IMR-90 (cell line): Measurements from ENCODE around the gene COL12A1. TPM values are rescaled to one million over a fixed set of nuclear protein-coding genes. Genes with fewer than 3 reads are reported as not detected.

ENCODE experiments used
- ATAC-seq: fragments of 200-7000 bp; cut with Tn5 transposase; 2 replicates; pipeline ENCODE4 v1.9.1; 2020; ENCODE audit warnings: low read depth, mild to moderate bottlenecking, moderate library complexity
- BruUV-seq: library from RNA; stranded (reverse); fragments of 400-500 nt; replicated peaks from 2 replicates; lab custom pipeline; 2021; lab: Mats Ljungman, UMichigan
- CTCF ChIA-PET: fragments of 300-600 bp; formaldehyde crosslinking; extraction: SDS; loops from one replicate; lab custom pipeline; 2021; ENCODE audit warnings: antibody characterized with exemption; lab: Yijun Ruan, JAX
- POLR2A ChIA-PET: fragments of 300-600 bp; sonication (Branson Sonifier 250); formaldehyde crosslinking; loops from one replicate; lab custom pipeline; 2022; ENCODE audit warnings: antibody characterized with exemption; ENCODE audit not compliant: unreplicated experiment; lab: Charles Lee
- DNase-seq: peaks from one replicate; pipeline ENCODE4 v3.0.0; 2013
- H2AFZ ChIP-seq: replicated peaks from 2 replicates; pipeline ENCODE3; 2013; ENCODE audit warnings: low read length, mild to moderate bottlenecking; ENCODE audit not compliant: poor library complexity
- H2AK5ac ChIP-seq: 2 replicates; pipeline ENCODE4 v1.6.1; 2013; ENCODE audit warnings: low read depth, low read length, inconsistent platforms
- H2AK9ac ChIP-seq: replicated peaks from 2 replicates; pipeline ENCODE3; 2013; ENCODE audit warnings: mild to moderate bottlenecking, low read depth, low read length, moderate library complexity; ENCODE audit not compliant: poor library complexity
- H2BK120ac ChIP-seq: 2 replicates; pipeline ENCODE4 v1.6.1; 2013; ENCODE audit warnings: low read depth, low read length, inconsistent platforms
- H2BK15ac ChIP-seq: 3 replicates; pipeline ENCODE4 v1.6.1; 2013; ENCODE audit warnings: low read depth, low read length, inconsistent platforms
- H2BK20ac ChIP-seq: 2 replicates; pipeline ENCODE4 v1.6.1; 2013; ENCODE audit warnings: low read depth, mild to moderate bottlenecking, inconsistent platforms, low read length, moderate library complexity
- H2BK5ac ChIP-seq: 2 replicates; pipeline ENCODE4 v1.6.1; 2013; ENCODE audit warnings: mild to moderate bottlenecking, low read depth, low read length, inconsistent platforms; ENCODE audit not compliant: poor library complexity, severe bottlenecking
- H3K14ac ChIP-seq: replicated peaks from 2 replicates; pipeline ENCODE4 v1.6.1; 2013; ENCODE audit warnings: low read depth, low read length, inconsistent platforms
- H3K18ac ChIP-seq: 2 replicates; pipeline ENCODE4 v1.6.1; 2013; ENCODE audit warnings: low read depth, low read length, control low read depth
- H3K23ac ChIP-seq: 2 replicates; pipeline ENCODE4 v1.6.1; 2013; ENCODE audit warnings: low read depth, low read length, inconsistent platforms
- H3K27ac ChIP-seq: 2 replicates; pipeline ENCODE4 v1.5.1; 2013; ENCODE audit warnings: mild to moderate bottlenecking, control low read depth, low read length; ENCODE audit not compliant: insufficient read depth
- H3K27me3 ChIP-seq: 2 replicates; pipeline ENCODE4 v1.6.1; 2013; ENCODE audit warnings: low read length; ENCODE audit not compliant: control insufficient read depth, insufficient read depth
- H3K36me3 ChIP-seq: 2 replicates; pipeline ENCODE4 v1.6.1; 2013; ENCODE audit warnings: low read length, mixed read lengths; ENCODE audit not compliant: control insufficient read depth, insufficient read depth
- H3K4ac ChIP-seq: 2 replicates; pipeline ENCODE4 v1.6.1; 2013; ENCODE audit warnings: low read depth, low read length, inconsistent platforms
- H3K4me1 ChIP-seq: 2 replicates; pipeline ENCODE4 v1.6.1; 2013; ENCODE audit warnings: low read length, mixed read lengths; ENCODE audit not compliant: control insufficient read depth, insufficient read depth
- H3K4me2 ChIP-seq: 2 replicates; pipeline ENCODE4 v1.6.1; 2013; ENCODE audit warnings: low read depth, mild to moderate bottlenecking, control low read depth, low read length, moderate library complexity
- H3K4me3 ChIP-seq: 2 replicates; pipeline ENCODE4 v1.5.1; 2013; ENCODE audit warnings: low read depth, mild to moderate bottlenecking, control low read depth, low read length, moderate library complexity; ENCODE audit not compliant: insufficient read depth
- H3K56ac ChIP-seq: 2 replicates; pipeline ENCODE4 v1.6.1; 2013; ENCODE audit warnings: low read length, inconsistent platforms; ENCODE audit not compliant: insufficient read depth; ENCODE audit errors: extremely low read depth
- H3K79me1 ChIP-seq, 2 experiments: 2 replicates each; pipeline ENCODE4 v1.6.1; 2013; ENCODE audit warnings: low read length in 2 of 2, inconsistent platforms in 1 of 2, low read depth in 1 of 2
- H3K9ac ChIP-seq: 2 replicates; pipeline ENCODE4 v1.6.1; 2013; ENCODE audit warnings: low read depth, low read length, control low read depth
- H3K9me1 ChIP-seq: 2 replicates; pipeline ENCODE4 v1.6.1; 2013; ENCODE audit warnings: low read length, inconsistent platforms; ENCODE audit not compliant: insufficient read depth
- H3K9me3 ChIP-seq: 2 replicates; pipeline ENCODE4 v1.6.1; 2013; ENCODE audit warnings: low read length; ENCODE audit not compliant: control insufficient read depth, insufficient read depth
- H4K20me1 ChIP-seq: 2 replicates; pipeline ENCODE4 v1.6.1; 2013; ENCODE audit warnings: low read length, inconsistent platforms; ENCODE audit not compliant: insufficient read depth
- H4K5ac ChIP-seq: 2 replicates; pipeline ENCODE4 v1.6.1; 2013; ENCODE audit warnings: mild to moderate bottlenecking, low read depth, low read length, control low read depth
- H4K8ac ChIP-seq, 2 experiments: 2 replicates each; pipeline ENCODE4 v1.6.1; 2013; ENCODE audit warnings: low read depth in 2 of 2, low read length in 2 of 2, control low read depth in 1 of 2, inconsistent platforms in 1 of 2
- H4K91ac ChIP-seq: 2 replicates; pipeline ENCODE4 v1.6.1; 2013; ENCODE audit warnings: low read depth, low read length, inconsistent platforms; ENCODE audit not compliant: insufficient read depth
- BHLHE40 ChIP-seq: fragments of 150-350 bp; IDR thresholded peaks from 2 replicates; pipeline ENCODE4 v1.6.1; 2016; ENCODE audit warnings: mild to moderate bottlenecking, low read depth, low read length
- CEBPB ChIP-seq: IDR thresholded peaks from 2 replicates; pipeline ENCODE4 v1.6.1; 2012; ENCODE audit warnings: low read depth, low read length, improper control_type of control experiment
- CHD1 ChIP-seq: IDR thresholded peaks from 2 replicates; pipeline ENCODE4 v1.6.1; 2012; ENCODE audit warnings: low read depth, low read length, improper control_type of control experiment
- CTCF ChIP-seq: conservative IDR thresholded peaks from 2 replicates; pipeline ENCODE4 v1.5.1; 2012; ENCODE audit warnings: mild to moderate bottlenecking, low read depth, low read length, improper control_type of control experiment
- ELK1 ChIP-seq: fragments of 150-350 bp; IDR thresholded peaks from 2 replicates; pipeline ENCODE4 v1.6.1; 2016; ENCODE audit warnings: low read depth, mild to moderate bottlenecking, low read length, moderate library complexity, borderline replicate concordance
- FOS ChIP-seq: fragments of 150-350 bp; IDR thresholded peaks from 2 replicates; pipeline ENCODE4 v1.6.1; 2016; ENCODE audit warnings: low read depth, low read length
- MAFK ChIP-seq: IDR thresholded peaks from 2 replicates; pipeline ENCODE4 v1.6.1; 2012; ENCODE audit warnings: low read depth, low read length, improper control_type of control experiment
- MAZ ChIP-seq: IDR thresholded peaks from 2 replicates; pipeline ENCODE4 v1.6.1; 2012; ENCODE audit warnings: low read depth, mild to moderate bottlenecking, low read length, improper control_type of control experiment, moderate library complexity, borderline replicate concordance
- MXI1 ChIP-seq: IDR thresholded peaks from 2 replicates; pipeline ENCODE4 v1.6.1; 2012; ENCODE audit warnings: low read depth, mild to moderate bottlenecking, low read length, moderate library complexity, borderline replicate concordance
- NFE2L2 ChIP-seq: fragments of 150-350 bp; IDR thresholded peaks from 2 replicates; pipeline ENCODE4 v1.6.1; 2016; ENCODE audit warnings: low read depth, mild to moderate bottlenecking, low read length
- POLR2A ChIP-seq: IDR thresholded peaks from 2 replicates; pipeline ENCODE4 v1.6.1; 2012; ENCODE audit warnings: mild to moderate bottlenecking, low read depth, low read length
- RAD21 ChIP-seq: IDR thresholded peaks from 2 replicates; pipeline ENCODE4 v1.6.1; 2012; ENCODE audit warnings: low read length, improper control_type of control experiment
- RCOR1 ChIP-seq: IDR thresholded peaks from 2 replicates; pipeline ENCODE4 v1.6.1; 2012; ENCODE audit warnings: mild to moderate bottlenecking, low read length, improper control_type of control experiment; ENCODE audit not compliant: insufficient replicate concordance
- RFX5 ChIP-seq: IDR thresholded peaks from 2 replicates; pipeline ENCODE4 v1.8.0; 2012; ENCODE audit warnings: low read depth, mild to moderate bottlenecking, low read length, moderate library complexity
- SMC3 ChIP-seq: fragments of 150-350 bp; IDR thresholded peaks from 2 replicates; pipeline ENCODE4 v1.6.1; 2016; ENCODE audit warnings: low read depth, mild to moderate bottlenecking, antibody characterized with exemption, low read length, moderate library complexity
- USF2 ChIP-seq: fragments of 150-350 bp; IDR thresholded peaks from 2 replicates; pipeline ENCODE4 v1.6.1; 2017; ENCODE audit warnings: mild to moderate bottlenecking, antibody characterized with exemption, low read length, low read depth
- dilution Hi-C: fragments of 300-500 bp; cut with HindIII; formaldehyde crosslinking; loops from one replicate; pipeline ENCODE4 v1.14.3; 2018; ENCODE audit warnings: low sequenced_read_pairs; ENCODE audit not compliant: unreplicated experiment
- in situ Hi-C: fragments of 300-500 bp; cut with MboI; formaldehyde crosslinking; loops from 3 replicates; pipeline ENCODE4 v1.14.3; 2019; ENCODE audit warnings: low sequenced_read_pairs, inconsistent platforms, mixed read lengths
- intact Hi-C: fragments of 100-400 bp; cut with micrococcal nuclease; formaldehyde crosslinking; loops from 2 replicates; pipeline ENCODE4 v1.10.0; 2022
- polyA plus RNA-seq, 3 experiments: library from polyadenylated mRNA; depleted of rRNA; stranded (reverse); fragments of >200 nt; gene quantifications; 2 replicates each; pipeline ENCODE4 v1.2.3, GENCODE V29; 2012; ENCODE audit warnings: low replicate concordance in 1 of 3
- total RNA-seq: library from RNA; depleted of rRNA; stranded (reverse); fragments of >200 nt; gene quantifications from 2 replicates; pipeline ENCODE4 v1.2.3, GENCODE V29; 2012

The COL12A1 gene
- total and polyA plus RNA-seq, 2 of the 4 experiments (the other 2 are of a cell fraction), result 350 to 452 TPM

DNA sequence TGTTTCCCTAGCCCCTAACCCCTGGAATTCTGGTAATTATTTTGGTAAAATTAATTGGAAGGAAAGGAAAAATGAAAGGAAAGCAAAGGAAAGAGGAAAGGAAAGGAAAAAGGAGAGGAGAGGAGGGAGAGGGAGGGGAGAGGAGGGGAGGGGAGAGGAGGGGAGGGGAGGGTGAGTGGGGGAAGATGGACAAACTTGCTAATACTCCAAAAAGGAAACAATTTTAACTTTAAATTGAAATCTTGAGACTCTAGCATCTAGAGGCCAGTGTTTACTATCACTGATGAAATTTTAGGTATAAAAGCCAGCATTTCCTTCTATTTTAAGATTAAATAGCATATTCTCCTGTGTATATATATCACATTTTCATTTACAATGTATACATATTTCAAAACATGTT is 156.5 kb downstream of the COL12A1 start:
- ATAC-seq (no peak), DNase-seq (no peak)
- Histone ChIP-seq H3K9me1 (no peaks in the 10 kb centered on the region), H4K91ac (no peak overlapping the region), H3K27me3 (no peaks in the 10 kb centered on the region), H3K18ac (no peak overlapping the region), H3K4me3 (no peak overlapping the region), H2AK5ac (no peak overlapping the region), H3K4ac (no peak overlapping the region), H2BK5ac (no peak overlapping the region), H4K8ac (no peak overlapping the region), H3K9ac (no peak overlapping the region), H3K23ac (no peak overlapping the region), H3K36me3 (no peaks in the 10 kb centered on the region), H2BK20ac (no peak overlapping the region), H3K4me1 (no peaks in the 10 kb centered on the region), H4K20me1 (no peaks in the 10 kb centered on the region), H3K9me3 (no peaks in the 10 kb centered on the region), H2AFZ (no peak overlapping the region), H2BK120ac (no peak overlapping the region), H2BK15ac (no peak overlapping the region), H4K5ac (no peak overlapping the region), H2AK9ac (no peak overlapping the region), H3K4me2 (no peak overlapping the region), H3K79me1 (no peaks in the 10 kb centered on the region), H3K14ac (no peak overlapping the region), H3K56ac (no peak overlapping the region), H3K27ac (no peak overlapping the region)
- intact Hi-C loops (no loop called here), dilution Hi-C loops (no loop called here), in situ Hi-C loops (no loop called here)
- TF ChIP-seq CHD1 (no peak), BHLHE40 (no peak), FOS (no peak), RFX5 (no peak), MAZ (no peak), MXI1 (no peak), SMC3 (no peak), POLR2A (no peak), CTCF (no peak), MAFK (no peak), USF2 (no peak), RCOR1 (no peak), RAD21 (no peak), NFE2L2 (no peak), ELK1 (no peak), CEBPB (no peak)
- BruUV-seq, result no TSS peak
- POLR2A ChIA-PET, result no interaction called here
- CTCF ChIA-PET, result no interaction called here
